NCI-H510A treated with DMSO at 0.1 percent for 48 hours (cell line): ENCODE data around the gene SLC17A7.
A peak's percentile ranks its signal among the peaks of the same experiment; 100 is the strongest.

Source experiments
- DNase-seq: peaks from one replicate; lab custom pipeline; 2025; lab: John Stamatoyannopoulos, UW

The SLC17A7 gene

DNA sequence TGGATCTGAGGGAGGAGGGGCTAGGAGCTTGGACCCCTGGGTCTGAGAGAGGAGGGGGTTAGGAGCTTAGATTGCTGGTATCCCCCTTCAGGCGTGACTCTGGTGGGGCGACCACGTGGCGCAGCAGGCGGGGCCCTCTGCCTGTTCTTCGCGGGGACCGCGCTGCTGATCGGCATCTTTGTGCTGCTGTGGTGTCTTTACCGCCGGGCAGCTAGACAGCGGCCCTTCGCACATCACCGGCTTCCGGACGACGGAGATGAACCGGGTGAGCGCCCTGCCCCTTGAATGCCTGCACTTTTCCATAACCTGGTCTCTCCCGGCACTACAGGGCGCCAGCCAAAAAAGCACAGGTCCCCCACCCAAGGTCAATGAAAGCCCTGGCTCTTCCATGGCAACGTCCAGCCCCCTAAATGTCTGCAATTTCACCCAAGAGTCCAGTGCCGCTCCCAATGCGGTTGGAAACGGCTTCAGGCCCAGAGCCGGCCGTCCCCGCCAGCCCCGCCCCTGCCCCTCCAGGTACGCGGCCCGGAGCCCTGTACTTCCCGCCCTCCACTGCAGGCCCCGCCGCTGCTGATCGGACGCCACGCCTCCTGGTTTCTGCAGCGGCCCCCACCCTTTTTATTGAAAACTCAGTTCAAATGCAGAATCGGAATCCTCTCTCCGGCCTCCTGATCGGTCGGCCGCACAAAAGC is 13.3 kb downstream of the SLC17A7 start:
- peak; percentile 57 for DNase-seq

DNA sequence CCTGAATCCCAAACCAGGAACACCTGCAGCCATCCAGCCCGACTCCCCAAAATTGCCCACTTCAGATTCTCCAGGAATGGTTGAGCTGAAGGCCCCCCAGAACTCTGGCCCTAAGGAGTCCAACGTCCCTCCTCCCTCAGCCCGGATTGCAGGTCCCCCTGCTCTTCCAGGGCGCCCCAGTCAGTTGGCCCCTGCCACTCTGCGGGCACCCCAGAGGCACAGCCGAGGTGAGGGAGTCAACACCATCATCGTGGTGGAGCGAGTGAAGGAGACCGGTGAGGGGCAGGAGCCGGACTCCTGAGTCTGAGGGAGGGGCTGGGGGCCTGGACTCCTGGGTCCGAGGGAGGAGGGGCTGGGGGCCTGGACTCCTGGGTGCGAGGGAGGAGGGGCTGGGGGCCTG is 14.0 kb downstream of the SLC17A7 start:
- DNase-seq = no peak

DNA sequence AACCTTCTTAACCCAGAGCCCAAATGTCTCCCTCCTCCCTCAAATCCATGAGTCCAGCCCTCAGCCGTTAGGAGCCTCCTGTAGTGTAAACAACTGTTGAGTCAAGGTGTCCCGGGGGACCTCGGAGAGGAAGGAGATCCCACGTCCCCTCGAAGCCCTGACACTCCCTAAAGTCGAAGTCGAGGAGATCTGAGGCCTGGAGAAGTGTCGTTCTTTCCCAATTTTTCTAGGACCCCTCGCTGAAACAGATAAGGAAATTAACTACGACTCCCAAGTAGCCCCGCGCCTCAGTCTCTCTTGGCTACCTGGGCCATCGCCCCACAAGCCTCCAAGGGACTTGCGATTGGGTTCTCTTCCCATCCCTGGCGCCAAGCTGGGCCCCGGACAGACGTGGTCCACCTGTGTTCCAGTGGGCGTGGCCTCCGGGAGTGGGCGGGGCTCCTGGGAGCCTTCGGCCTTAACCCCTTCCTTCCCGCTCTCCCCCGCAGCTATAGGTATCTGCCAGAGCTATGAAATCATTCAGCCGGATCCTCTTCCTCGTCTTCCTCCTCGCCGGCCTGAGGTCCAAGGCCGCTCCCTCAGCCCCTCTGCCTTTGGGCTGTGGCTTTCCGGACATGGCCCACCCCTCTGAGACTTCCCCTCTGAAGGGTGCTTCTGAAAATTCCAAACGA is 15.3 kb downstream of the SLC17A7 start:
- DNase-seq = no peak

DNA sequence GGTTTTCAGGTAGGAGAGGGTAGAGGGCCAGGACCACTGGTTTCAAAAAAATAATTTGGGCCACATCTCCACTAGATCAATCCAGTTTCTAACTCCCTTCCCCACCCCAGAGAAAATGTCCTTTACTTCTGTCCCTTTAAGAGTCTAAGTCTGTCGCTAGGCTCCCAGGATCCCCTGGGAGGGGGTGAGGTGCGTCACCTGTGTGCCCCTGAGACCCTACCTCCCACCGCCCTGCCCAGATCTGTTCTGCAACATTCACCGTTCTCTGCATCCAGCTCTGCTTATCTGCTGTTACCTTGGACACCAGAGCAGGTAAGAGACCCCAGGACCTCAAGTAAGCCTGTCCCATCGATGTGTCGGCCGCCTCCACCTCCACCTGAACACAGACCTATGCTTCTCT is 16.1 kb downstream of the SLC17A7 start, which contains the start of gene GFY:
TSS of gene GFY (plus strand) at position 211 of the 400 bp plus-strand sequence. CDS start 1,043 bp downstream, outside the sequence.
- DNase-seq = no peak

DNA sequence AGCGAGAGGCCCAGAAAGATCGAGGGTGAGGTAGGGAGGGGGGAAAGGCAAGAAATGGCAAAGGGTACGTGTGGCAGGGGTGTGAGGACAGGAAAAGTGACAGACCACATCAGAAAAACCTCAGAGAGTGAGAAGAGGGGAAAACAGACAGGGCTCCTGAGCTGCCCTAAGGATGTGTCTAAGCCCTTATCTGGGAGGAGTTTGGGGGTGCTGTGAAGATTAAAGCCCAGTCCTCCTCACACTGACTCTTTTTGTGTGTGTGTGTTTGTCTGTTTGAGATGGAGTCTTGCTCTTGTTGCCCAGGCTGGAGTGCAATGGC is 17.4 kb downstream of the SLC17A7 start:
- no peak for DNase-seq

GRCh38 chr19:49423071-49423984 is 18.0 kb downstream of the SLC17A7 start, which contains the start of gene PTH2:
Gene PTH2, minus strand, starts transcription at chr19:49423441. Its CDS starts 102 bp downstream, at chr19:49423339.
- DNase-seq = no peak

DNA sequence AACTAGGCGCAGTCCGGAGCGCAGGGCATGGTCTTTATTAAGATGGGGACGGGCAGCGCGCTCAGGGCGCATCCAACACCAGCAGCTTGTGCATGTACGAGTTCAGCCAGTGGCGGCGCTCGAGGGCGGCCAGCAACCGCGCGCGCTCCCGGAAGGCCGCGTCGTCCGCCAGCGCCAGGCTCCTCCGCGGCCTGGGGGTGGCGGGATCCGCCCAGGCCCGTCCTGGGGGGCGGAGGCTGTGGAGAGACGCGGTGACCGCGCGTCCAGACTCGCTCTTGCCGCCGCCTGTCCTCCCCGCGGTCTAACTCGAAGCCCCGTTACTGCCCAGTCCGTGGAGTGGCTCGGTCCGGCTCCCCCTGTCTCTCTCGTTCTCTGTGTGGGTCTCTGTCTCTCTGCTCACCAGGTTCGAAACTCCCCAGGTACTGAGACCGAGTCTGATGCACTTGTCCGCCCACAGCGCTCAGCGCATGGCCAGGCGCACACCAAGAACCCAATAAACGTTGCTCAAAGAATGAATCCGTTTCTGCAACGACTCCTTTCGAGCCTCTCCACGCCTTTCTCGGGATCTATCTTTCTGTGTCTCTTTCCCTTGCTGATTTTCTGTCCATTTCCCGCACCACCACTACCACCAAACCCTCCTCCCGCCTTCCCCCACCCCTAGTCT is 18.8 kb downstream of the SLC17A7 start:
- peak; percentile 49 for DNase-seq

GRCh38 chr19:49421878-49422202 is 19.5 kb downstream of the SLC17A7 start:
- no peak for DNase-seq

- peak; percentile 89 for DNase-seq
These were observed 20.1 kb downstream of the SLC17A7 start for GRCh38 chr19:49421039-49421877.

GRCh38 chr19:49420227-49420626 is 21.1 kb downstream of the SLC17A7 start:
- DNase-seq = no peak

- no peak for DNase-seq
These were observed 22.2 kb downstream of the SLC17A7 start for GRCh38 chr19:49419173-49419572.

- DNase-seq = no peak
These were observed 22.8 kb downstream of the SLC17A7 start for GRCh38 chr19:49418511-49418910.

DNA sequence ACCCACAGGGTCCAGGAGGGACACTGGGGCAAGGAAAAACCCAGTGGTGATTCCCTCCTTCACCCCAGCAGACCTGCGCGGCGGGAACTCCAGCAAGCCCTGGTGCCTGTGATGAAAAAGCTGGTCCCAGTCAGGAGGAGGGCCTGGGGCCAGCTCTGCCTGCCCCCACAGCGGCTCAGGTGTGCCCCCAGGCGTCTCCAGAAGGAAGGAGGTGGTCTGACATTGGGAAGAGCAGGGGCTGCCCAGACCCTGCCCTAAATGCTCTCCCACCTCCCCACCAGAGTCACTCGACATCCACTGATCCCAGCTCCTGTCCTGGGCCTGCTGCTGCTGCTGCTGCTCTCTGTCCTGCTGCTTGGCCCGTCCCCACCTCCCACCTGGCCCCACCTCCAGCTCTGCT is 24.2 kb downstream of the SLC17A7 start:
- no peak for DNase-seq

DNA sequence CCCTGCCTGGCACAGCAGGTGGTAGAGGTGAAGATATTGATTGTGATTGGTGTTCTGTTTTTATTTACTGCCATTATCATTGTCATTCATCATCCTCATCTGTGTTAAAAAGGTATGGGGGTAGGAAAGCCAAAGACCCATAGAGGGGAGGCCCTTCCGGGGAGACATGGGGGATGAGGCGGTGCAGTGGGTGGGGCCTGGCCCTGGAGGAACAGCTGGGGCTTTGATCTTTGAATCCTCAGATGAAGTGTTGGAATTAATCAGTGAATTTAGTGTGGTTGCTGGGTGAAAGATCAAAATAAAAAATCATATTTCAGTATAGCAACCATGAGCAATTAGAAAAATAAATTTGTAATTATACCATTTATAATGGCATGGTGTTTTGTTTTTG is 25.5 kb downstream of the SLC17A7 start:
- no peak for DNase-seq

DNA sequence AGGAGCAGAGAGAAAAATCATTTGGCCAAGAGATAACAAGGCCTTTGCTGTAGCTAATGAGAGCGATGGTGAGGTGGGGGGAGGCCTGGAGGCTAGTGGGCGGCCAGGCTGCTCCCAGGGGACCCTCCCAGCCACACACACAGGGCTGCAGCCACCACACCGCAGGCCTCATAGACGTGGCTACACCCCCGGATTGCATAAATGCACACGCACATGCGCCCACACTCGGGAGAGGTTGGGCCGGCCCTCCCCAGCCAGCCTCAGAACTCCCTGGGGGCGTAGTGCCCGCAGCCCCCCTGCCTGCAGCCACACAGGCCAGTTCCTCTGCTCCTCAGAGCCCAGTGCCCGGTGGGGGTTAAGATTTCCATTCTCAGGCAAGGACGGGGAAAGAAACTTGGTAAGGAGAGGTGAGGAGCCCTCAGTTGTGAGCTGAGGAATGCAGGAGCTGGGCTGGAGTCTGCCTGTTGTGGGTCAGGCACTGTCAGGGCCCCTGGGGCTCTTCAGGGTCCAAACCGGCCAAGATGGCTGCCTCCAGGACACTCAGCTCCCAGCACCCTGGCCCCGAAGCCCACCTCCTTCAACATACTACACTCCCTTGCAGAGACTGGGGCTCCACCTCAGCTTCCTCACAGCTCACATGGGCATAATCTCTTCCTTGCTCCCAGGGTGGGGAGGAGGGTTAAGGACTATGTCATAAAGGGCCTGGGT is 26.1 kb downstream of the SLC17A7 start:
- no peak for DNase-seq

DNA sequence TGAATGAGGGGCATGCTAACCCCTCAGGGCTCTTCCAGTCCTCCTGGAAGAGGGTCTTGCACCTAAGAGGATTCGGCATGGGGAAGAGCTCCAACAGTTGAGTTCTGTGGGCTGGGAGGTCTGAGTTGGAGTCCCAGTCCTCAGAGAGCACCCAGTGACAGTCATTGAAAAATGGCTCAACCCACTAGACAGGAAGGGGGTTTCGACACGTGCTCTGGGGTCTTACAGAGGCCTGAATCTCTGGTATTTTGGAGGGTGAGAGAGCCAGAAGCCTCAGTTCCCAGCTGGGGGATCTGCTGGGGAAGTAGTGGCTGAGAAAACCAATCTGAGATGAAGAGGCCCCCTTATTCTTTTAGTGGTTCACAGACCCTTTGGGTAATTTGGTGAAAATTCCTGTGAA is 27.1 kb downstream of the SLC17A7 start:
- no peak for DNase-seq

GRCh38 chr19:49413348-49413747 is 28.0 kb downstream of the SLC17A7 start:
- DNase-seq = no peak

DNA sequence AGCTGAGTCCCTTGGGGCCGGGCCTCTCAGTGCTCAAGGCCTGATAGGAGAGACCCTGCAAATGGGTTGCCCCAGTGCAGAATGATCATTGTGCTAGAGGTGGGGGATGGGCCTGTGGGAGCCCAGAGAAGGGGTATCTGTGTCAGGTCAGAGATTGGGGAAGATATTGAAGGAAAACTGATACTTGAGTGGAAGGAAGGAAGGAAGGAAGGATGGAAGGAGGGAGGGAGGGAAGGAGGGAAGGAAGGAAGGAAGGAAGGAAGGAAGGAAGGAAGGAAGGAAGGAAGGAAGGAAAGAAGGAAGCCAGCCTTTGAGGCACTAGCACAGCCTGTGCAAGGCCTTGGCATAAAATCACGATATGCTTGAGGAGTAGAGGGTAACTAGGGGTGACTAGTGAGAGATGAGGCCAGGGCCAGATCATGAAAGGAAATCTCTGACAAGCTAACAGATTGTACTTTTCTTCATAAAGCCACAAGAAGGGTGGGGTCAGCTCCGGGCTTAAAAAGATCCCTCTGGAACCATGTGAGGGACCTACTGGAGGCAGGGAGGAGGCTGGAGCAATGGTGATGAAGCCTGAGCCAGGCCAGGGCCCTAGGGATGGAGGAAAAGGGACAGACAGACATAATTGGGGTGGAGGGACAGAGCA is 29.5 kb downstream of the SLC17A7 start:
- DNase-seq = no peak

DNA sequence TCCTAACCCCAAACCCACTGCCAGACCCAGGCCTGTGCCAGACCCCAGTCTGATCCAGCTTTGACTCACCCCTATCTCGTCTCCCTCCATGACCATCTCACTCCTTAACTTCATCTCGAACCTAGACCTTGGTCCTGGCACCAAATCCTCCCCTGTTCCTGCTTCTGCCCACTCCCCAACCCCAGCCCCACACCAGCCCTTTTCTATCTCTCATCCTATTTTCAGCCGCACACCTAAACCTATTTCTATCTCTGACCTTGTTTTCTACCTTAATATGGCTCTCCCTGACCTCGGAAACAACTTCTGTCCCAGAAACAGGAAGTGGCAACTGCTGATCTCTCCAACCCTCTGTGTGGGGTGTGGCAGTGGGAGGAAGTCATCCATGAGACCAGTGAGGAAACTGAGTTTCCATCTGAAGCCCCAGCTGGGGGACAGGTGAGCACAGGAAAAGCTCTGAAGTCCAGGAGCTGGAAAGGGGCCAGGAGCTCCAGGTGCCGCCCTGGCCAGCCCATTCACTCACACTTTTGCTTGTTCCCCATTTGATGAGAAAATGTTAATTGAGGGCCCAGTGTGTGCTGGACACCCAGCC is 31.8 kb downstream of the SLC17A7 start:
- peak; percentile 30 for DNase-seq
